Small intestine (tissue), 7 donors: ENCODE measurements around the gene PKNOX2. TPM values are rescaled to one million over a fixed set of nuclear protein-coding genes. Genes with fewer than 3 reads are reported as not detected.

ENCODE experiments used
- DNase-seq, 2 donors: peaks; one replicate each; pipeline versions ENCODE4 v3.0.0 to v3.0.0-alpha.2; 2013
- FAIRE-seq: peaks from 2 replicates; lab custom pipeline; 2012; peaks lifted over from hg19 to GRCh38; lab: Jason Lieb, UNC
- H3K27ac ChIP-seq, 3 donors: one replicate each; pipeline ENCODE4 v1.5.1; 2013; ENCODE audit warnings: low read length in 2 of 3, mild to moderate bottlenecking in 2 of 3, control low read depth in 1 of 3, inconsistent platforms in 1 of 3, low read depth in 1 of 3, moderate library complexity in 1 of 3
- H3K27me3 ChIP-seq, 3 donors: one replicate each; pipeline ENCODE4 v1.6.1; 2013; ENCODE audit warnings: low read length in 3 of 3, inconsistent platforms in 1 of 3; ENCODE audit not compliant: control insufficient read depth in 3 of 3, insufficient read depth in 3 of 3
- H3K36me3 ChIP-seq, 3 donors: one replicate each; pipeline ENCODE4 v1.6.1; 2013; ENCODE audit warnings: low read length in 3 of 3, inconsistent platforms in 1 of 3, low read depth in 1 of 3, mild to moderate bottlenecking in 1 of 3, moderate library complexity in 1 of 3; ENCODE audit not compliant: control insufficient read depth in 3 of 3, insufficient read depth in 2 of 3
- H3K4me1 ChIP-seq, 3 donors: one replicate each; pipeline ENCODE4 v1.6.1; 2013; ENCODE audit warnings: low read length in 2 of 3, inconsistent platforms in 1 of 3, low read depth in 1 of 3, mild to moderate bottlenecking in 1 of 3, moderate library complexity in 1 of 3; ENCODE audit not compliant: control insufficient read depth in 3 of 3, insufficient read depth in 2 of 3
- H3K4me3 ChIP-seq, 3 donors: one replicate each; pipeline ENCODE4 v1.5.1; 2013; ENCODE audit warnings: low read length in 3 of 3, control low read depth in 1 of 3, inconsistent platforms in 1 of 3, low read depth in 1 of 3, mild to moderate bottlenecking in 1 of 3, moderate library complexity in 1 of 3
- H3K9me3 ChIP-seq, 2 donors: one replicate each; pipeline ENCODE4 v1.6.1; 2013; ENCODE audit warnings: low read depth in 1 of 2, low read length in 1 of 2; ENCODE audit not compliant: control insufficient read depth in 2 of 2, insufficient read depth in 1 of 2
- WGBS, 3 donors: extraction: QIAGEN DNeasy Blood & Tissue Kit; methylation state at CpG; one replicate each; pipeline ENCODE4 v1.1.7; 2013; 5-methylcytosine and 5-hydroxymethylcytosine counted together
- polyA plus RNA-seq, 4 donors: library from polyadenylated mRNA; stranded (reverse) in 3 of 4; unstranded in 1 of 4; fragments of 200-250 nt in 3 of 4; fragments of 120-200 nt in 1 of 4; gene quantifications; one replicate each; pipeline versions ENCODE4 v1.2.1 to v1.2.3, GENCODE V29; 2013
- donor health status: healthy with polysubstance abuse.
- donor health status: control.
- donor health status: control.
- donor health status: Bipolar disorder and iron deficiency.
- donor health status: healthy.

Gene PKNOX2
- polyA plus RNA-seq, 4 donors, result 1.1 to 2.5 (median 1.2) TPM; not detected in 1

DNA sequence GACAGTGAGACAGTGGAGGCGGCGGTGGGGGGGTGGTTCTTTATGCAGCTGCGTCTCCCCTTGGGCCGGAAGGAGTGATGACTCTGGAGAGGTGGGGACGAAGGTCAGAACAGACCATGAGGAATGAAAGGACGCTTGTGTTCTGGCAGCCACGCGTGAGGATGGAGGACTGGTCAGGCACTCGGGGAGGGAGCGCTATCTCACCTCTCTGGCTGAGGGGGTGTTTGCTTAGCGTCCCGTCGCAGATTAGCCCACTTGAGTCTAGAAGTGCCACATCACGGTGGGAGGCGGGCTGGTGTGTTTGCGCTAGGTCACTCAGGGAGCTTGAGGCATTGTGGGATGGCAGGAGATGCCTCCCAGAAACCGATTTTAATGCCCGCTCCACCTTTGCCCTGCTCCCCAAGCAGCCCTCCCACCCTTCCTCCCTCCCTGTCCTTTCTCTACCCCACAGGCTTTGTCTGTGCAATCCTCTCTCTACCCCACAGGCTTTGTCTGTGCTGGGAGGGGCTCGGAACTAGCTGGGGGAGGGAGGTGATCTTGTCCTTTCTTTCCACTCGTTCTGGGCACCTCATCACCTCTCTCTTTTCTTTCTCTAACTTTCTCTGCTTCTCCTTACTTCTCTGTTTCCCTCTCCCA lies 97.8 kb downstream of the PKNOX2 start:
- H3K27ac ChIP-seq, result peak overlapping the region in 2 of 3 donors; percentile 54 to 73
- H3K36me3 ChIP-seq, result no peaks in the 10 kb centered on the region
- no peak for FAIRE-seq
- WGBS, 3 donors, result 17 to 42% (median 30%) methylated on average over 20 of the region's 20 CpGs
- peaks cover 0 to 26% (median 0%) of the 10 kb centered on the region in 3 donors for H3K4me1 ChIP-seq
- H3K4me3 ChIP-seq, result no peak overlapping the region
- peaks cover 0 to 12% (median 4%) of the 10 kb centered on the region in 3 donors for H3K27me3 ChIP-seq
- H3K9me3 ChIP-seq, result no peaks in the 10 kb centered on the region
- DNase-seq, result peak in 1 of 2 donors; percentile 35

DNA sequence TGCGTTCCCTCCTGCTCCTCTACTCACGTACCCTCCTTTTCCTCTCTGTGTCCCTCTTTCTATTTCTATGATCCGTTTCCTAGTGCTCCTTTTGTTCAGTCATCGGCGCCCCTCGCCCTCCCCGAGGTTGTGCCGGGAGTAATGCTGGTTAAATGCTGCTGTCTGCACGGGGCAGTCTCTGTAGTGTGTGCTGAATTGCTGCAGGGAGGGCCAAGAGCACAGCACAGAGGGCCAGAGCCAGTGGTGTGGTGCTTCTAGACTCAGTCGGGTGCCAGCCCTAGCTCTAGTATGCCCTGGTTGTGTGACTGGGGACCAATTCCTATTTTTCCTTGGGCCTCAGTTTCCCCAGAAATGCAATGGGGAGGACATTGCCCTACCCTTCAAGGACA lies 98.3 kb downstream of the PKNOX2 start:
- peaks cover 0 to 12% (median 4%) of the 10 kb centered on the region in 3 donors for H3K27me3 ChIP-seq
- 10 to 18% (median 14%) methylated on average over 10 of the region's 10 CpGs for WGBS, 3 donors
- H3K36me3 ChIP-seq, result no peaks in the 10 kb centered on the region
- no peaks in the 10 kb centered on the region for H3K9me3 ChIP-seq
- peak overlapping the region in 2 of 3 donors; percentile 54 to 73 for H3K27ac ChIP-seq
- peaks cover 0 to 26% (median 0%) of the 10 kb centered on the region in 3 donors for H3K4me1 ChIP-seq
- FAIRE-seq (no peak), DNase-seq (no peak)
- no peak overlapping the region for H3K4me3 ChIP-seq

- Histone ChIP-seq H3K27me3 (peaks cover 0 to 12% (median 4%) of the 10 kb centered on the region in 3 donors), H3K4me3 (no peak overlapping the region), H3K9me3 (no peaks in the 10 kb centered on the region), H3K4me1 (peaks cover 0 to 26% (median 0%) of the 10 kb centered on the region in 3 donors), H3K36me3 (no peaks in the 10 kb centered on the region), H3K27ac (peak overlapping the region in 2 of 3 donors; percentile 60 to 73)
- FAIRE-seq (no peak), DNase-seq (peak in 1 of 2 donors; percentile 71)
- 3 to 8% (median 8%) methylated on average over 29 of the region's 29 CpGs for WGBS, 3 donors
These were observed 98.8 kb downstream of the PKNOX2 start for GRCh38 chr11:125263268-125263790.

- DNase-seq (no peak), FAIRE-seq (no peak)
- Histone ChIP-seq H3K27me3 (peaks cover 0 to 12% (median 4%) of the 10 kb centered on the region in 3 donors), H3K27ac (peak overlapping the region in 2 of 3 donors; percentile 60), H3K9me3 (no peaks in the 10 kb centered on the region), H3K4me3 (no peak overlapping the region), H3K4me1 (peaks cover 0 to 26% (median 0%) of the 10 kb centered on the region in 3 donors), H3K36me3 (no peaks in the 10 kb centered on the region)
- WGBS, 3 donors, result 75 to 82% (median 76%) methylated on average over 14 of the region's 14 CpGs
These were observed 99.8 kb downstream of the PKNOX2 start for GRCh38 chr11:125264100-125265022.

GRCh38 chr11:125267548-125267947 lies 103.0 kb downstream of the PKNOX2 start:
- WGBS, 3 donors, result 82 to 88% (median 84%) methylated on average over 8 of the region's 8 CpGs
- H3K27ac ChIP-seq, result no peak overlapping the region
- no peak for FAIRE-seq

DNA sequence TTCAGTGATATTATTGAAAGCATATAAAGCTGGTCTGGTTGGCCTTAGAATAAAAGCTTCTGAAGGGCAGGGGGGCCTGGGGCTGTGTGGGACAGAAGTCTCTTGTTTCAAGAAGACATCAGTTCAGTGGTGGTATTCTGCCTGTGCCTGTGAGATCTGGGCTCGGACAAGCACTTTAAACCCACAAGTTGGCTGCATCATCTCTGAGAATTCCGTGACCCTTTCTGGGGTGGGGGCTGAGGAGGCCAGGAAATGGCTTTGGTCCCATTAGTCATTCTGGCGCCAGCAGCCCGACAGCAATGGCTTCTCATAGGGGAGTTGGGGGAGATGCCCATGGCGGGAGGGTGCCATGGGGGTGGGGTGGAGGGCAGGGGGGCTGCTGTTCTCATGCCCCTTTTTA lies 104.1 kb downstream of the PKNOX2 start:
- no peak overlapping the region for H3K4me3 ChIP-seq
- H3K27me3 ChIP-seq, result peaks cover 0 to 2% (median 2%) of the 10 kb centered on the region in 3 donors
- no peaks in the 10 kb centered on the region for H3K36me3 ChIP-seq
- DNase-seq, result no peak
- H3K4me1 ChIP-seq, result peaks cover 0 to 3% (median 0%) of the 10 kb centered on the region in 3 donors
- 65 to 75% (median 72%) methylated on average over 5 of the region's 5 CpGs for WGBS, 3 donors
- no peak overlapping the region for H3K27ac ChIP-seq
- FAIRE-seq, result no peak
- H3K9me3 ChIP-seq, result no peaks in the 10 kb centered on the region

More at GRCh38 chr11:125267548-125267947, 103.0 kb downstream of the PKNOX2 start:
- H3K9me3 ChIP-seq, result no peaks in the 10 kb centered on the region
- H3K4me1 ChIP-seq, result peaks cover 0 to 13% (median 0%) of the 10 kb centered on the region in 3 donors
- H3K4me3 ChIP-seq, result no peak overlapping the region
- peaks cover 0 to 12% (median 6%) of the 10 kb centered on the region in 3 donors for H3K27me3 ChIP-seq
- no peaks in the 10 kb centered on the region for H3K36me3 ChIP-seq
- DNase-seq, result no peak

- H3K36me3 ChIP-seq, result no peaks in the 10 kb centered on the region
- 87 to 93% (median 89%) methylated on average over 3 of the region's 3 CpGs for whole genome bisulfite sequencing, 3 donors
- no peak overlapping the region for H3K4me3 ChIP-seq
- peaks cover 0 to 2% (median under 1%) of the 10 kb centered on the region in 3 donors for H3K27me3 ChIP-seq
- H3K27ac ChIP-seq, result no peak overlapping the region
- H3K9me3 ChIP-seq, result no peaks in the 10 kb centered on the region
- DNase-seq (no peak), FAIRE-seq (no peak)
- H3K4me1 ChIP-seq, result no peaks in the 10 kb centered on the region
These were observed 105.6 kb downstream of the PKNOX2 start for GRCh38 chr11:125270106-125270505.

DNA sequence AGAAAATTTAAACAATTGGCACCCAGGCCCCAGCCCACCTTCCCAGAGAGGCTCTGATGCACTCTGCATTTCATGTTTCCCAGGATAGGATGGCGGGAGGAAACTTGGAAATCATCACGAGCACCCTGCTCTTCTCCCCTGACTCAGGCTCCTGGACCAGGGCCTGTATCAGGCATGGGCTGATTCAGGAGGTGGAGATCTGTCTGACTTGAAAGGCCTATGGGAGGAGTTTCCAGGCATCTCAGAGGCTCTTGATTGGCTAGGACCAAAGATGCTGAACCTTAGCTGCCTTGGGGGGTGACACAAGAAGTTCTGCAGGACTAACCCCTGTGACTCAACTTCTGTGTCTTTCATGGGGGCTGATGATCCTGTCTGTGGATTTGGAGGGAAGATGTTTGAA lies 106.2 kb downstream of the PKNOX2 start:
- Histone ChIP-seq H3K27ac (no peak overlapping the region), H3K4me3 (no peak overlapping the region), H3K36me3 (no peaks in the 10 kb centered on the region), H3K9me3 (no peaks in the 10 kb centered on the region), H3K27me3 (peaks cover 0 to 3% (median 2%) of the 10 kb centered on the region in 3 donors), H3K4me1 (no peaks in the 10 kb centered on the region)
- FAIRE-seq (no peak), DNase-seq (no peak)
- WGBS, 3 donors, result 72 to 83% (median 83%) methylated on average over 2 of the region's 2 CpGs
